Measurements from ENCODE around the gene RNASE1.
"Not testable (repeated sequence)": the region's sequence is repeated elsewhere in the genome, so short reads cannot be mapped to it uniquely, and the experiment has no call there.

The RNASE1 gene

GRCh38 chr14:20769421-20769820, 33.2 kb downstream of the RNASE1 start:
- FAIRE-seq = no peak

DNA sequence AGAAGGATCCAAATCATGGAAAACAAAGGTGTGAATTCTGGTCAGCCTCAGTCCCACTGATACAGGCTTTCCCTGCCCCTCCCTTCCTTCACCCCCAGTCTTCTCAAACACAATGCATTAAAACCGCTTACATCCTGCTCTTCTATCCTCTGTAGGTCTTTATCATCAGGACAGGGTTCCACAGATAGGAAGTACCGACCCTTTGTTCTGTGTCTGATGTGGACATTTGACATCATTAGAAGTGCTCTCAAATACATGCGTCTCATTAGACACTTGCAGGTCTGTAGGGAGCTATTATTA, 34.1 kb downstream of the RNASE1 start:
- no peak for FAIRE-seq

GRCh38 chr14:20760950-20761349, 41.7 kb downstream of the RNASE1 start:
- FAIRE-seq = no peak

DNA sequence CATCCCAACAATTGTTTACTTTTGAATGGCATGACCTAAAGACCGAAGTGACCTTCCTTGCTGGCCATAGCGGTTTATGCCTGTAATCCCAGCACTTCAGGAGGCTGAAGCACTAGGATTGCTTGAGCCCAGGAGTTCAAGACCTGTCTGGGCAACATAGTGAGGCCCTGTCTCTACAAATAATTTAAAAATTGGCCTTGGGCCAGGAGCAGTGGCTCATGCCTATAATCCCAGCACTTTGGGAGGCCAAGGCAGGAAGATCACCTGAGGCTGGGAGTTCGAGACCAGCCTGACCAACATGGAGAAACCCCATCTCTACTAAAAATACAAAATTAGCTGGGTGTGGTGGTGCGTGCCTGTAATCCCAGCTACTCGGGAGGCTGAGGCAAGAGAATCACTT, 43.2 kb downstream of the RNASE1 start:
- not testable (repeated sequence) for FAIRE-seq

GRCh38 chr14:20757965-20758364, 44.7 kb downstream of the RNASE1 start:
- FAIRE-seq = no peak

GRCh38 chr14:20755037-20755436, 47.6 kb downstream of the RNASE1 start:
- no peak for FAIRE-seq

GRCh38 chr14:20754308-20754707, 48.3 kb downstream of the RNASE1 start:
- FAIRE-seq = no peak

DNA sequence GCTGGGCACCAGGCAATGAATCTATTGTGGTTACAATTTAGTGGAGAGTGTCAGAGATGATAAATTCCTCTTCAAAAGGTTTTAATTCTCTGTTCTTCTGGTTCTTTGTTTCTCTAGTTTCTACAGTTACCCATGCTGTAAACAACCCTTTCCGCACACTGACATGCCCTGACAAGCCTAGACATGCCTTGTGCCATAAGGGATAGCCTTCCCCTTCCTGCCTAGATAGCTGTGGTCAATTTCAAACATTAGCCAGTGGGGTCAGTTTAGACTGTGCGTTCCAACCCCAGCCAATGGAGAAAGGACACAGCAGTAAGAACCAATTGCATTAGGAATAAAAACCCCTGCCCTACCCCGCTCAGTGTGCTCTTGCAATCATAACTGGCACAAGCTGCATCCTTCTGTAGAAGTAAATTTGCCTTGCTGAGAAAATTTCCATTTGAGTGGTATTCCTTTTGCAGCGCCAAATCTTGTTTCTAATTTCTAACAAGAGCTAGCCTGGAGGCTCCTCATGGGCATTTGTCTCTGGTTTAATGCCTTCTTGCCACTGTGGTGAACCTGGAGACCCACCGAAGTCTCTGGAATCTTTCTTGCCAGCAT, 50.6 kb downstream of the RNASE1 start:
- no peak for FAIRE-seq

All from A204.1 (cell line).